Aorta (tissue), 5 donors: ENCODE measurements around the gene C19orf12. TPM values are rescaled to one million over a fixed set of nuclear protein-coding genes. Genes with fewer than 3 reads are reported as not detected.

Experiments used
- ATAC-seq: fragments of 200-7000 bp; cut with Tn5 transposase; one replicate; pipeline ENCODE4 v1.9.1; 2022; ENCODE audit warnings: moderate library complexity; ENCODE audit not compliant: low FRiP score
- DNase-seq, 2 donors: peaks; one replicate each; pipeline ENCODE4 v3.0.0-alpha.2; 2020
- H3K27ac ChIP-seq, 2 donors: one replicate each; pipeline ENCODE4 v1.5.1; 2013; ENCODE audit warnings: low read length in 2 of 2, mild to moderate bottlenecking in 2 of 2, moderate library complexity in 2 of 2, control low read depth in 1 of 2, inconsistent platforms in 1 of 2, low read depth in 1 of 2
- H3K27me3 ChIP-seq, 2 donors: one replicate each; pipeline ENCODE4 v1.6.1; 2013; ENCODE audit warnings: control low read depth in 1 of 2, low read length in 1 of 2, mild to moderate bottlenecking in 1 of 2, moderate library complexity in 1 of 2; ENCODE audit not compliant: insufficient read depth in 2 of 2, control insufficient read depth in 1 of 2
- H3K36me3 ChIP-seq, 2 donors: one replicate each; pipeline ENCODE4 v1.6.1; 2013; ENCODE audit warnings: control low read depth in 1 of 2, low read length in 1 of 2, mild to moderate bottlenecking in 1 of 2; ENCODE audit not compliant: insufficient read depth in 2 of 2, control insufficient read depth in 1 of 2
- H3K4me1 ChIP-seq, 2 donors: one replicate each; pipeline ENCODE4 v1.6.1; 2013; ENCODE audit warnings: low read length in 2 of 2, control low read depth in 1 of 2, mild to moderate bottlenecking in 1 of 2, moderate library complexity in 1 of 2; ENCODE audit not compliant: insufficient read depth in 2 of 2, control insufficient read depth in 1 of 2
- H3K4me3 ChIP-seq, 2 donors: one replicate each; pipeline ENCODE4 v1.5.1; 2013; ENCODE audit warnings: low read length in 2 of 2, control low read depth in 1 of 2, mild to moderate bottlenecking in 1 of 2
- H3K9me3 ChIP-seq: one replicate; pipeline ENCODE4 v1.6.1; 2013; ENCODE audit warnings: mild to moderate bottlenecking, low read length; ENCODE audit not compliant: control insufficient read depth
- WGBS, 2 donors: extraction: QIAGEN DNeasy Blood & Tissue Kit; methylation state at CpG; one replicate each; pipeline ENCODE4 v1.1.7; 2013; 5-methylcytosine and 5-hydroxymethylcytosine counted together
- intact Hi-C, 2 donors: fragments of 100-400 bp; cut with DNase I; formaldehyde crosslinking; loops; one replicate each; pipeline versions ENCODE4 v1.14.2 to v1.15.0; 2022
- polyA plus RNA-seq, 2 donors: library from polyadenylated mRNA; stranded (reverse); fragments of 200-250 nt; gene quantifications; one replicate each; pipeline ENCODE4 v1.2.3, GENCODE V29; 2013
- total RNA-seq, 2 donors: library from RNA; stranded (reverse); fragmentation: NEBNext Ultra II Directional; extraction: Animal tissue kit (Norgen Biotek cat#: 25700); gene quantifications; one replicate each; pipeline ENCODE4 v1.2.1, GENCODE V29; 2021
- donor health status: healthy with polysubstance abuse.
- donor health status: Bipolar disorder and iron deficiency.
- donor health status: DM: no; HTN: no; CAD: no.
- donor health status: DM: no; HTN: no; CAD: no.
- donor health status: DM: yes; HTN: yes; CAD: no.

The C19orf12 gene
- total and polyA plus RNA-seq, 4 donors, result 14.3 to 32.8 (median 22.9) TPM

- H3K27ac ChIP-seq, result peak overlapping the region; percentile 47 to 71
- no peaks in the 10 kb centered on the region for H3K27me3 ChIP-seq
- H3K4me1 ChIP-seq, result peaks cover 0 to 4% of the 10 kb centered on the region in 2 donors
- no peak overlapping the region for H3K4me3 ChIP-seq
- H3K36me3 ChIP-seq, result no peaks in the 10 kb centered on the region
- intact Hi-C loops, result no loop called here
- peak; percentile 39 to 73 for DNase-seq
- no peaks in the 10 kb centered on the region for H3K9me3 ChIP-seq
- no peak for ATAC-seq
- WGBS, 2 donors, result 65 to 72% methylated on average over 16 of the region's 16 CpGs
Observed at GRCh38 chr19:29682236-29682895, 32.7 kb downstream of the C19orf12 start.

GRCh38 chr19:29681422-29682235 is 33.4 kb downstream of the C19orf12 start:
- intact Hi-C loops, result loop anchor here in 1 of 2 donors (2.0 kb wide), 1 partner anchor 15 kb away; no protein-coding TSS in a partner anchor
- DNase-seq (peak in 1 of 2 donors; percentile 56), ATAC-seq (peak; percentile 42)
- Histone ChIP-seq H3K36me3 (no peaks in the 10 kb centered on the region), H3K27me3 (no peaks in the 10 kb centered on the region), H3K4me1 (peaks cover 0 to 4% of the 10 kb centered on the region in 2 donors), H3K27ac (peak overlapping the region; percentile 47 to 71), H3K9me3 (no peaks in the 10 kb centered on the region), H3K4me3 (no peak overlapping the region)
- 41 to 48% methylated on average over 13 of the region's 13 CpGs for whole genome bisulfite sequencing, 2 donors

- ATAC-seq, result no peak
- no peak overlapping the region for H3K4me3 ChIP-seq
- peaks cover 0 to 4% of the 10 kb centered on the region in 2 donors for H3K4me1 ChIP-seq
- 85 to 87% methylated on average over 7 of the region's 7 CpGs for WGBS, 2 donors
- H3K27ac ChIP-seq, result peak overlapping the region in 1 of 2 donors; percentile 54
- H3K9me3 ChIP-seq, result no peaks in the 10 kb centered on the region
- peak in 1 of 2 donors; percentile 46 for DNase-seq
- H3K36me3 ChIP-seq, result peaks cover 0 to under 1% of the 10 kb centered on the region in 2 donors
- no peaks in the 10 kb centered on the region for H3K27me3 ChIP-seq
- intact Hi-C loops, result loop anchor here in 1 of 2 donors (2.0 kb wide), 1 partner anchor 14 kb away; no protein-coding TSS in a partner anchor
Observed at GRCh38 chr19:29680937-29681336, 34.1 kb downstream of the C19orf12 start.

- Histone ChIP-seq H3K9me3 (no peaks in the 10 kb centered on the region), H3K4me1 (peaks cover 0 to 4% of the 10 kb centered on the region in 2 donors), H3K4me3 (no peak overlapping the region), H3K27ac (peak overlapping the region; percentile 16 to 22), H3K36me3 (peaks cover 0 to 3% of the 10 kb centered on the region in 2 donors), H3K27me3 (no peaks in the 10 kb centered on the region)
- peak in 1 of 2 donors; percentile 78 for DNase-seq
- 39 to 42% methylated on average over 12 of the region's 12 CpGs for WGBS, 2 donors
- intact Hi-C loops, result loop anchor here in 1 of 2 donors (2.0 kb wide), 1 partner anchor 14 kb away; no protein-coding TSS in a partner anchor
- no peak for ATAC-seq
Observed at GRCh38 chr19:29680447-29680846, 34.6 kb downstream of the C19orf12 start.

- peak; percentile 28 to 38 for DNase-seq
- intact Hi-C loops, result loop anchor here in 1 of 2 donors (2.0 kb wide), 1 partner anchor 13 kb away; no protein-coding TSS in a partner anchor
- no peak for ATAC-seq
- peaks cover 0 to 4% of the 10 kb centered on the region in 2 donors for H3K4me1 ChIP-seq
- H3K36me3 ChIP-seq, result peaks cover 0 to 7% of the 10 kb centered on the region in 2 donors
- peak overlapping the region; percentile 16 to 22 for H3K27ac ChIP-seq
- H3K9me3 ChIP-seq, result no peaks in the 10 kb centered on the region
- H3K4me3 ChIP-seq, result no peak overlapping the region
- H3K27me3 ChIP-seq, result no peaks in the 10 kb centered on the region
- 90 to 96% methylated on average over 9 of the region's 9 CpGs for WGBS, 2 donors
Observed at GRCh38 chr19:29679598-29680210, 35.4 kb downstream of the C19orf12 start.

GRCh38 chr19:29678484-29679106 is 36.5 kb downstream of the C19orf12 start:
- Histone ChIP-seq H3K4me1 (peaks cover 0 to 4% of the 10 kb centered on the region in 2 donors), H3K4me3 (no peak overlapping the region), H3K9me3 (no peaks in the 10 kb centered on the region), H3K36me3 (peaks cover 0 to 16% of the 10 kb centered on the region in 2 donors), H3K27ac (no peak overlapping the region), H3K27me3 (no peaks in the 10 kb centered on the region)
- intact Hi-C loops, result no loop called here
- peak; percentile 62 for ATAC-seq
- WGBS, 2 donors, result 43 to 48% methylated on average over 20 of the region's 20 CpGs
- peak in 1 of 2 donors; percentile 75 for DNase-seq

GRCh38 chr19:29677001-29677817 is 37.9 kb downstream of the C19orf12 start:
- ATAC-seq, result no peak
- Histone ChIP-seq H3K27me3 (no peaks in the 10 kb centered on the region), H3K27ac (no peak overlapping the region), H3K4me3 (no peak overlapping the region), H3K36me3 (peaks cover 0 to 16% of the 10 kb centered on the region in 2 donors), H3K4me1 (peaks cover 0 to 3% of the 10 kb centered on the region in 2 donors), H3K9me3 (no peaks in the 10 kb centered on the region)
- DNase-seq, result no peak
- intact Hi-C loops, result no loop called here
- WGBS, 2 donors, result 82 to 83% methylated on average over 23 of the region's 23 CpGs
